PC-9 (cell line): ENCODE measurements around the gene FLNB.
A peak's percentile ranks its signal among the peaks of the same experiment; 100 is the strongest.

ENCODE experiments used
- EZH2 ChIP-seq: fragments of 200-600 bp; sonication (generic); IDR thresholded peaks from 2 replicates; pipeline ENCODE4 v1.8.0; 2017; ENCODE audit warnings: antibody characterized with exemption, low read depth
- TF ChIP-seq, protein P1 (sequence below): fragments of 200-600 bp; sonication (generic); conservative IDR thresholded peaks from 2 replicates; pipeline ENCODE4 v1.6.1; 2017; ENCODE audit warnings: mixed run types, antibody characterized with exemption, mild to moderate bottlenecking, moderate library complexity

DNA sequence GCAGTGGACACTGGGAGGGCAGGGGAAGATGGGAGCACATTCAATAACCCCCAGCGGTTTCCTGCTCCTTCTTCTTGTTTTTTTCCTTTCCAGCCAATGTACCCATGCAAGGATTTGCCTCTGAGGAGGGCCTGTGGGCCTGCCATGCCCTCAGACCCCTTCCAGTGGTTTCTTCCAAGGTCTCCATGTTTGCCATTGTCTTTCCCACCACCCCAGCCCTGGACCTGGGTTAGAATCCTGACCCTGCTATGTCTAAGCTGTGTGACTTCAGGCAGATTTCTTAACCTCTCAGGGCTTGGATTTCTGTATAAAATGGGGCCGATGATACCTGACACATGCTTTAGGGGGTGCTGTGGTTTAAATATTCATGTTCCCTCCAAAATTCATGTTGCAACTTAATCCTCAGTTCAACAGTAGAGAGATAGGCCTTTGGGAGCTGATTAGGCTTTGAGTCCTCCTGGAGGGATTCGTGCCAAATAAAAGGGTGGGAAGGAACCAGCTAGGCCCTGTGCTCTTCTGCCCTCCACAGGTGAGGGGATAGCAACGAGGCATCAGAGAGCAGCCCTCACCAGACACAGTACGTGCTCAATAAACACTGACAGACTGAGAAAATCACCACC, 46.3 kb upstream of the FLNB start:
- TF ChIP-seq, protein P1, sequence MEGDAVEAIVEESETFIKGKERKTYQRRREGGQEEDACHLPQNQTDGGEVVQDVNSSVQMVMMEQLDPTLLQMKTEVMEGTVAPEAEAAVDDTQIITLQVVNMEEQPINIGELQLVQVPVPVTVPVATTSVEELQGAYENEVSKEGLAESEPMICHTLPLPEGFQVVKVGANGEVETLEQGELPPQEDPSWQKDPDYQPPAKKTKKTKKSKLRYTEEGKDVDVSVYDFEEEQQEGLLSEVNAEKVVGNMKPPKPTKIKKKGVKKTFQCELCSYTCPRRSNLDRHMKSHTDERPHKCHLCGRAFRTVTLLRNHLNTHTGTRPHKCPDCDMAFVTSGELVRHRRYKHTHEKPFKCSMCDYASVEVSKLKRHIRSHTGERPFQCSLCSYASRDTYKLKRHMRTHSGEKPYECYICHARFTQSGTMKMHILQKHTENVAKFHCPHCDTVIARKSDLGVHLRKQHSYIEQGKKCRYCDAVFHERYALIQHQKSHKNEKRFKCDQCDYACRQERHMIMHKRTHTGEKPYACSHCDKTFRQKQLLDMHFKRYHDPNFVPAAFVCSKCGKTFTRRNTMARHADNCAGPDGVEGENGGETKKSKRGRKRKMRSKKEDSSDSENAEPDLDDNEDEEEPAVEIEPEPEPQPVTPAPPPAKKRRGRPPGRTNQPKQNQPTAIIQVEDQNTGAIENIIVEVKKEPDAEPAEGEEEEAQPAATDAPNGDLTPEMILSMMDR: peak; percentile 67
- no peak for TF ChIP-seq EZH2
